GM18505 (cell line): ENCODE results near the gene INPP5J.
"Not testable (repeated sequence)": the region's sequence is repeated elsewhere in the genome, so short reads cannot be mapped to it uniquely, and the experiment has no call there.

Experiments used
- ATAC-seq: cut with Tn5 transposase; IDR thresholded peaks from one replicate; pipeline ENCODE4 v1.9.1; 2021; ENCODE audit not compliant: unreplicated experiment
- POLR2A ChIP-seq: IDR thresholded peaks from 4 replicates; pipeline ENCODE4 v1.6.1; 2011; ENCODE audit warnings: borderline replicate concordance; ENCODE audit not compliant: insufficient read depth, insufficient read length; ENCODE audit errors: extremely low read depth

Gene INPP5J

DNA sequence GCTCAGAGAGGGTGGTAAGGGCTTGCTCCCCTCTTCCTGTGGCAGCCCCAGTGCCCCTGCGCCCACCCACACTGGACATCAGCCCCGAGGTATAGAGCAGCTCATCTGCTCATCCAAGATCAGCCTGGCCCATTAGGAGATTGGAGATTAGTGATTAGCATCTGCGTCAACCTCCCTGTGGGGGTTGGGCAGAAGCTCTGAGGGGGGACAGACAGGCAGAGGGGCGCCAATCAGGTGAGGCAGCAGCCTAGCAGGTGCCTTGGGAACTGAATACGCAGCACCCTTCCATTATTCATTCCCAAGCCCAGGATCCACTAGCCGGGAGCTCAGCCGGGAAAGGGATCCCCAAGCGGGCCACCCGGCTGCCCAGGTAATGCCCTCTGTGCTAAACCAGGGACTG, 30.6 kb upstream of the INPP5J start:
- TF ChIP-seq POLR2A, result no peak
- no peak for ATAC-seq

DNA sequence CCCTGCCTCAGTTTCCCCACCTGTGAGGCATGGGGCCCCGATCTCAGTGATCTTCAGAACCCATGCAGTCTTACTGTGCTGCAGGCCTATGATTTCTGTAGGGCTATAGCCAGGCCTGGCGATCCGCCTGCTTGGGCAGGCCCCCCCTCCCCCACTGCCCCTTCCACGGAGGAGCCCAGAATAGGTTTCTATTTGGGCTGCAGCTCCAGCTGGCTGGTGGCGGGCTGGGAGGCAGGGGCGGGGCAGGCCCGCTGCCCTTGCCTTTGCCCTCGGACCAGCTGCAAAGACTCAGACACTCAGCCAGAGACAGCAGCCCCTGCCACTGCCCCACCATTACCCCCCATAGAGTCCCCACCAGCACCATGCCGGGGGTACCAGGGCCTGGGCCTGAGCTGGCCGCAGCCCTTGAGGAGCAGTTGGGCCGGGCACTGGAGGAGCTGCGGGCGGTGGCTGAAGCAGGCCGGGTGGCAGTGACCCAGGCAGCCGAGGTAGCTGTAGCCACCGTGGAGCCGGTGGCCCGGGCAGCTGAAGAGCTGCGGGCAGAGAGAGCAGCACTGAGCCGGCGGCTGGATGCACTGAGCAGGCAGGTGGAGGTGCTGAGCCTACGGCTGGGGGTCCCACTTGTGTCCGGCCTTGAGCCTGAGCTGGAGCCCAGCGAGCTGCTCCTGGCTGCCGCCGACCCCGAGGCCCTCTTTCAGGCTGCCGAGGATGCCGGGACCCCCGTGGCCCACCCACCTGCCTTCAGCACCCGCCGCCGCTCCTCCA, 29.5 kb upstream of the INPP5J start:
- TF ChIP-seq POLR2A, result no peak
- ATAC-seq, result no peak

DNA sequence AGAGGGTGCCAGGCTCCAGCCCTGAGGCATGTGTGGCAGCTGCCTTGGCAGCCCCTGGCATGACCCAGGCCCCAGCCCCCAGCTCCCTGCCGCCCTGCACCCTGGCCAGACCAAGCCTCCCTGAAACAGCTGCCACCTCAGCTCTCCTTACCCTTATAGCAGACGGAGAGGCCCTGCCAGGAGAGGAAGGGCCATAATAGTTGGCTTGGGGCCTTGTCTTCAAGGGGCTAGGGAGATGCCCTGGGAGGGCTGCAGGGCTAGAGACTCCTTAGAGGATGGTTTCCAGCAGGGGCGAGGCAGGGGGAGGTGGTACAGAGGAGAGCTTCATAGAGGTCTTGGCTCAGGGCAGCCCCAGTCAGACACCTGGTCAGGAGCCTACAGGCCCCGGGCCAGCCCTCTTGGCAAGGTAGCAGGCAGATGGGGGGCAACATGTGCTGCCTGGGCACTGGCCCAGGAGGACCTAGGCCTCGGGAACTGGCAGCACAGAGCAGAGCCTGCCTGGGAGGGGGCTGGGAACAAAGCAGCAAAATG, 28.7 kb upstream of the INPP5J start:
- no peak for TF ChIP-seq POLR2A
- no peak for ATAC-seq

DNA sequence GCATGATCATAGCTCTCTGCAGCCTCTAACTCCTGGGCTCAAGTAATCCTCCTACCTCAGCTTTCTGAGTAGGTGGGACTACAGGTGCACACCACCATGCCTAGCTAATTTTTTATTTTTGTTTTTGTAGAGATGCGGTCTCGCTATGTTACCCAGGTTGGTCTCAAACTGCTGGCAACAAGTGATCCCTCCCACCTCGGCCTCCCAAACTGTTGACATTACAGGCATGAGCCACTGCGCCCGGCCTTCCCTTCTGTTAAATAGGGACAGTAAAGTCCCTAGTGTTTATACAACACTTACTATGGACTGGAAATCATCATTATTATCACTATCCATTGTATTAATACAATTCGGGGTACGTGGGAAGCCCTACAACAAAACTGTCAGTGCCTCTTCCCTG, 28.0 kb upstream of the INPP5J start:
- no peak for TF ChIP-seq POLR2A
- ATAC-seq, result no peak

DNA sequence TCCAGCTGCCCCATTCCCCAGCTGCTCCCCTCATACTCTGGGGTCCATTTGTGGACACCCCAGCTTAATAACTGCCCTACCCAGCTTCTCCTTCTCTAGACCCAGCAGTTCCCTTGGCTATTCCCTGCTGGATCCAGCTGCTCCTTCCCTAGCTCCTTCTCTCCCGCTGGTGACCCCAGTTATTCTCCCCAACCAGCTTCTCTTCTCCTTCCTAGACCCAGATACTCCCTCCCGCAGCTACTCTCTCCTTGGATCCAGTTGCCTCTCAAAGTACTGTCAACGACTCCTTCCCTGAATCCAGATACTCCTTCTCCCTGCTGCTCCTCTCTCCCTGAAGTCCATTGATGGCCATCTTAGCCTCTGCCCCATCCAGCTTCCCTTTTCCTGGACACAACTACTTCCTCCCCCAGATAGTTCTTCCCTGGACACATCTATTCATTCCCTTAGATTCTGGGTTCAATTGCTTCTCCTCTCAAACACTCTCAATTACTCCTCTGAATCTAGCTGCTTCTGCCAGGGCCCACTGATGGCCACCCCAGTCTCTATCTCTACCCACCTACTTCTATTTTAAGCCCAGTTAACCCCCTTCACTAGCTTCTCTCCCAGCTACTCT, 27.0 kb upstream of the INPP5J start:
- no peak for TF ChIP-seq POLR2A
- no peak for ATAC-seq

DNA sequence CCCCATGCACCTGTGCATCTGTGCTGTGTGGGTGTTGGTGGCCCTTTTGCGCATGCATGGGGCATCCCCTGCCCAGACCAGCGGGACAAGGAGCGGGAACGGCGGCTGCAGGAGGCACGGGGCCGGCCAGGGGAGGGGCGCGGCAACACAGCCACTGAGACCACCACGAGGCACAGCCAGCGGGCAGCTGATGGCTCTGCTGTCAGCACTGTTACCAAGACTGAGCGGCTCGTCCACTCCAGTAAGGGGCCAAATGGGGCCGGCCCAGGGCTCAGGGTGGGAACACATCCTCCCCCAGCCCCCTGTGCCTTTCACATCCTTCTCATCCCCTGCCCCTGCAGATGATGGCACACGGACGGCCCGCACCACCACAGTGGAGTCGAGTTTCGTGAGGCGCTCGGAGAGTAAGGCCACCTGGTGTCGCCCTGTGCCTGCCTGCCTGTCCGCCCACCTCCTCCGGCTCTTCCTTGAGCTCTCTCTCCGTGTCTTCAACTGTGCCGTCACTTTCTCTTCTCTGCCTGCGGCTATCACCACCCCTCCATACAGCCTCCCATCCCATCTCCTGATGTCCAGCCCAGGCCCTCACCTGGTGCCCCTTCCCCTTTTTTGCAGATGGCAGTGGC, 26.0 kb upstream of the INPP5J start:
- TF ChIP-seq POLR2A, result no peak
- no peak for ATAC-seq

DNA sequence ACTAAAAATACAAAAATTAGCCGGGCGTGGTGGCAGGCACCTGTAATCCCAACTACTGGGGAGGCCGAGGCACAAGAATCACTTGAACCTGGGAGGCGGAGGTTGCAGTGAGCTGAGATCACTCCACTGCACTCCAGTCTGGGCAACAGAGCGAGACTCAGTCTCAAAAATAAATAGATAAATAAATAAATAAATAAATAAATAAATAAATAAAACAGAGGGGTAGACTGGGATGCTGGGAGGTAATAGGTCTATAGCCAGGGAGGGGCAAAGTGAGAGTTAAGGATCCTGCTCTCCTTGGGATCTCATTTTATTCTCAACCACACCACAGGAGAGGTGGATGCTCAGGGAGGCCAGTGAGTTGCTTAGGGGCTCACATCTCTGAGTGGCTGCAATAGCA, 25.2 kb upstream of the INPP5J start:
- not testable (repeated sequence) for ATAC-seq

DNA sequence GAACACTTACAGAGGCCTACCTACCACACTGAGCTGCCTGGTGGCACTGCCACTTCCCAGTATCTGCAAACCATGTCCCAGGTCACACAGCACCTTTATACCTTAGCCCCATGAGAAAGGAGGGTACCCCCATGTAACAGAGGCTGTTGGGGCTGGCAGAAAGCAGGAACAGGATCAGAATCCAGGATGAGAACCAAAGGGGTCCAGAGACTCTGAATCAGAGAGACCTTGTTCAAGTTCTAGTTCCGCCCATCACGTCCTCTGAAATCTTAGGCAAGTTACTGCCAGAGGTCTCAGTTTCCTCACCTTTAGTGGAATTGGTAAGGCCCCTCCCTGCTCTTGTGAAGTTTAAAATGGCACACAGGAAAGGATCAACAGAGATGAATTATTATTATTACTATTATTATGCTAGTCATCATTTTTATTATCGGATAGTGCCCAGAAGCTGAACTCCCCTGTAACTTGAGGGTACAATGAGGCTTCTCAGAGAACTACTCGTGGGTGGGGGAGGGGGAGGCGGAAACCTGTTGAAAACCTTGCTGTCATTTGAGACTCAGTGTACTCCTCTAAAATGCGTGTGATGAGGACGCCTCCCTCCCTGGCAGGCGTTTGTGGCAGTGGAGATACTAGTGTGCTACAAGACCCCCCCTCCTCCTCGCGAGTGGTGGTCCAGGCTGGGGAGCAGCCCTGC, 24.7 kb upstream of the INPP5J start:
- no peak for ATAC-seq
- TF ChIP-seq POLR2A, result no peak

DNA sequence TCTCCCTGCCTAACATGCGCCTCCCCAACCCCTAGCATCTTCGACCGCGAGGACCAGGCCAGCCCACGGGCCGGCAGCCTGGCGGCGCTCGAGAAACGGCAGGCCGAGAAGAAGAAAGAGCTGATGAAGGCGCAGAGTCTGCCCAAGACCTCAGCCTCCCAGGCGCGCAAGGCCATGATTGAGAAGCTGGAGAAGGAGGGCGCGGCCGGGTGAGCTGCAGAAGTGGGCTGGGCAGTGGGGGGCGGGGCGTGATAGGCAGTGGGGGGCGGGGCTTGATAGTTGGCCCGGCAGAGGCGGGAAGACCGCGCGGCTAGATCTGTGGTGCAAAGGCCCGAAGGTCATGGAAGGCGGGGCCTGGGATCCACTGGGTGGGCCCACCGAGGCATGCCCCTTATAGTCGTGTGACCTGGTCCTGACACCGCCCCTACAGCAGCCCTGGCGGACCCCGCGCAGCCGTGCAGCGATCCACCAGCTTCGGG, 24.1 kb upstream of the INPP5J start:
- no peak for ATAC-seq

DNA sequence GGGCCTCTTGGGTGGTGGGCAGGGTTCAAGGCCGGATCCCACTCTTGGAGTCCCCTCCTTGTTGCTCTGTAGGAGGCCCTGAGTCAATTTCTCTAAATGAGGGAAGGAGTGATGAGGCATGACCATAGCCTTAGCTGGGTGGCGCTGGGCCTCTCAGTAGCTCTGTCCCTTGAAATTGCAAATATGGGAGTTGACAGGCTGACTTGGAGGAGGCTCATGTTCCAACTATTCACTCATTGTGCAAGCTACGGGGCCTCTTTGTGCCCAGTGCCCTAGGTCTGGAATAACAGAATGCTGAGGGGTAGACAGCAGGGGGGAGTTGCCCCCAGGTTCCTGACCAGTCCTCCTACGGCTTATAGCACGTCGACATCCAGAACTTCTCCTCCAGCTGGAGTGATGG, 23.4 kb upstream of the INPP5J start:
- no peak for ATAC-seq
- TF ChIP-seq POLR2A, result no peak

More for the DNA sequence above, 24.1 kb upstream of the INPP5J start:
- no peak for TF ChIP-seq POLR2A

DNA sequence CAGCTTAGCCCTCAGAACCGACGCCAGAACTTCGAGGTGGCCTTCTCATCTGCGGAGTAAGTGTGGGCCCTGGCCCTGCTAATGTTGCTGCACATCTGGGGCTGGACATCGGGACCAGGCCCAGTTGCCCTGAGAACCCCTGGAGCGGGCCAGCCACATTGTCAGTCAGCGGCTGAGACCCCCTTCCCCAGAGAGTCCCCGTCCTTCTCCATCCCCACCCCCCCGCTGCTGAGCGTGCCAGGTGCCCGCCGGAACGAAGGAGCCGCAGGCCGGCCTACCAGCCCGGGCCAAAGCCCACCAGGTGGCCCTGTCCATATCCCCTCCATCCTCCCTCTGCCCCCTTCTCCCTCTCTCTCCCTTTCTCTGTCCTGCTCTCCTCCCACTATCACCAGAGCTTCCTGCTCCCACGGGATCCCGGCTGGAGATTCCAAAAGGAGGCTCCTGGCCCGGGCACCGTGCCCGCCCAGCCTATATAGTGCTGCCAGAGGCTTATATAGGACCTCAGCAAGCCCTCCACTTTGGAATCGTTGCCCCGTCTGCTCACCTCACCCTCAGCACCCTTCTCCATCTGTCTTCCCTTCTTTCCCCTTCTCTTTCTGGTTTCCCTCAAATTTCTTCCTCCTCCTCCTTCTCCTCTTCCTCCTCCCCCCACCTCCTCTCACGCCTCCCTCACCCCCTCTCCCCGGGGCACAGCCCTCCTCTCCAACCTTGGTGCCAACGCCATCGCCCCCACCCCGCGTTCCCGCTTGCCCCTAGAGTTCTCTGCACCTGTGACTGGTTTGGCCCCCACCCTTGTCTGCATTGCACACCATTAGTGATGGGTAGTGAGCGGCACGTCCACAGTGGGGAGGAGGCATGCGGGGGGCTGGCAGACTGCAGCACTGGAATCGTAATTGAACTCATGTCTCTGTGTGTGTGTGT, 22.7 kb upstream of the INPP5J start:
- ATAC-seq, result no peak
- no peak for TF ChIP-seq POLR2A

DNA sequence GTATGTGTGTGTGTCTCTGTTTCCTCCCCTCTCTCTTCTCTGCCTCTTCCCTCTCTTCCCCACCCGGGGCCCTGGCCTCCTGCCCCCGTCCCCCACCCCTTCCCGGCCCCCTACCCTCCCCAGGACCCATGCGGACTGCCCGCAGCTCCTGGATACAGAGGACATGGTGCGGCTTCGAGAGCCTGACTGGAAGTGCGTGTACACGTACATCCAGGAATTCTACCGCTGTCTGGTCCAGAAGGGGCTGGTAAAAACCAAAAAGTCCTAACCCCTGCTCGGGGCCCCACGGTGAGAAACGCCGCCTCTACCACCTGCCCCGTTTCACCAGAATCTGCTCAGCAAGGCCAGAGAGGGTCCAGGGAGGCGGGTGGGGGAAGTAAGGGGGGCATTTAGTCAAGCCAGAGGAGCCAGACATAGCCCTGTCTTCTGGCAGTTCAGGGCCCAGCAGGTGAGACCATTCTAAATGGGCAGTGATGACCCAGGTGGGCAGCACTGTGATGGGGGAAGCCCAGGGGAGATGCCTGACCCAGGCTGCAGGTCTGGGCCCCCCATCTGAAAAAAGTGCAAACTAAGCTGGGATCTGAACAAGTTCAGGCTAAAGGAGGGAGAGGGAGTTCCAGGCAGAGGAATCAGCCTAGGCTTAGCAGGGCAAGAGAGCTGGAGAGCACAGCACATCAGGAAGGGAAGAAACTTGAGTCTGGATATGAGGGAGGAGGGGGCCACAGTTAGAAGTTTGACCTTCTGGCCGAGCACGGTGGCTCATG, 21.8 kb upstream of the INPP5J start:
- no peak for ATAC-seq
- TF ChIP-seq POLR2A, result no peak
